ENCODE data around the gene FRY. TPM values are rescaled to one million over a fixed set of nuclear protein-coding genes. Genes with fewer than 3 reads are reported as not detected.
A peak's percentile ranks its signal among the peaks of the same experiment; 100 is the strongest.

FRY gene
- total RNA-seq, 1 donor from 2014 or later = 153 TPM

DNA sequence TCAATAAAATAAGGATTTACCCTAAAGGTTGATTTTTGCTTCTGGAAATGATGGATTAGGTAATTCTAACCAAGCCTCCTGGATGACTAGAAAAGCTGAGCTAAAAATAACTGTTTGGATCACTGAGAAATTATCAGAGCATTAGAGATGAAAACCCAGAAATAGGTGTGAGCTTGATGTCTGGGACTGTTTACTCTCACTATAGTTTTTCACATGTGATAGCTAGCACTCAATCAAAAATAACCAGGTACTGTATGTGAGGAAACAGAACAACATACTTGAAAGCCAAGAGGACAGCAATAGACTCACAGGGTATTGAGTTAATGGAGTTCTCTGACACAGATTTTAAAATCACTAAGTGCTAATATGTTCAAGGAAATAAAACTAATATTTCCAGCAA is 274.1 kb downstream of the FRY start:
- ATAC-seq (peak; percentile 76), DNase-seq (no peak)
- intact Hi-C loops (cut with micrococcal nuclease) = loop anchor here (10.0 kb wide), 2 partner anchors 61 to 281 kb away; no protein-coding TSS in a partner anchor

DNA sequence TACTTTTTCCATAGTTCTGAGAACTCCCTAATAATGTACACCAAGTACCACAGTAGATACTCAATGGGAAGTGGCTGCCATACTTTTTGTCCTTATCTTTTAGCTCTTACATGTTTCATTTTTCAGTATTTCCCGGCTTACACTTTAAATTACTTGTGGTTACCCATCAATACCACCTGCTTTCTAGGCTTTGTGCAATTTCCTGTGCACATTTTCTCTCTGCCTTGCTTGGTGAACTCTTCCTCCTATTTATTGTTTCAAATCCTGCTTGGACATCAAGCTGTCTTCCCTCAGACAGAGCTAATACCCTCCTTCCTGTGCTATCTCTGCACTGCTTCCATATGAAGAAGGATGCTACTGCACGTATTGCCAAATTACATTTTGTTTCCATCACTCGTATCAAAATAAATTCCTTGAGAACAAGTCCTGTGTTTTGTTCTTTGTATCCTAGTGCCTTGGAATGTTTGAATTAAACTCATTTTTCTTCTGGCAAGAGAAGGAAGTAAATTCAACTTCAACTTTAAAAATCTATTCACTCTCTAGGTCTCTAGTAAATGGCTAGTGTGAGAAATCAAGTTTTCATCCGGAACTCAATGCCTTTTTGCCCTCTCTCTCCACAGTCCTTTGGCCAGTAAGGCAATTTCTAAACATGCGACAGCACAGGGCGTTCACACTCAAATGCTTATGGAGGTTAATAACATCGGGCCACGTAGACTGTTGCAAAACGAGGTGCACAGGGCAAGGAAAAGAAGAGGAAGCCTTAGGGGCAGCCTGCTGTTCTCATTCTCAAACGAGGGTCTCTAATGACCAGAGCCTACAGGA is 277.9 kb downstream of the FRY start:
- intact Hi-C loops (cut with micrococcal nuclease) = loop anchor here (10.0 kb wide), 3 partner anchors 65 to 485 kb away; no protein-coding TSS in a partner anchor
- ATAC-seq (peak; percentile 32), DNase-seq (no peak)

DNA sequence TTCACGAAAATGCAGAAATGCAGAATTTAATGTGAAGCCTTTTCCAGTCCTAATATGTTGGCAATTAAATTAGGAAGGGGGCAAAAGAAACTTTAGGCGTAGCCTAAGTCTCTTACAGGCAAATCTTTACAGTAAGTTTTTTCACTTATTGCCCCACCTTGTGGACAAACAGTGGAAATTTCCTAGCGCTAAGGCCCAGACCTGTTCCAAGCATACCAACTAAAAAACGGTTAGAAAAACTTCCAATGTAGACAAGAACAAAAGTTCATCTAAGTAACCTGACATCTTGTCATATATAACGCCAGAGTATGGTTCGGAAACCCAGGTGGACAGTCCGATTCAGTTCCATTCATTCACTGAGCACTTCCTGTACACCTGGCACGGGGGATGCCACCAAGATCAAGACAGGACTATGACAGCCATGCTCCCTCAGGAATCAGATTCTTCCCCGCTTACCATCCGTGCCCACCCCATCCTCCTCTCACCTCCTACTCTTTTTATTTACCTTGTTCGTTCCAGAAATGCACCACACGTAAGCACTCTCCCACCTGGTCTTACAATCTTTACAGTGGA is 278.6 kb downstream of the FRY start:
- ATAC-seq (peak; percentile 68), DNase-seq (no peak)
- intact Hi-C loops (cut with micrococcal nuclease) = loop anchor here (10.0 kb wide), 1 partner anchor 485 kb away; no protein-coding TSS in a partner anchor

DNA sequence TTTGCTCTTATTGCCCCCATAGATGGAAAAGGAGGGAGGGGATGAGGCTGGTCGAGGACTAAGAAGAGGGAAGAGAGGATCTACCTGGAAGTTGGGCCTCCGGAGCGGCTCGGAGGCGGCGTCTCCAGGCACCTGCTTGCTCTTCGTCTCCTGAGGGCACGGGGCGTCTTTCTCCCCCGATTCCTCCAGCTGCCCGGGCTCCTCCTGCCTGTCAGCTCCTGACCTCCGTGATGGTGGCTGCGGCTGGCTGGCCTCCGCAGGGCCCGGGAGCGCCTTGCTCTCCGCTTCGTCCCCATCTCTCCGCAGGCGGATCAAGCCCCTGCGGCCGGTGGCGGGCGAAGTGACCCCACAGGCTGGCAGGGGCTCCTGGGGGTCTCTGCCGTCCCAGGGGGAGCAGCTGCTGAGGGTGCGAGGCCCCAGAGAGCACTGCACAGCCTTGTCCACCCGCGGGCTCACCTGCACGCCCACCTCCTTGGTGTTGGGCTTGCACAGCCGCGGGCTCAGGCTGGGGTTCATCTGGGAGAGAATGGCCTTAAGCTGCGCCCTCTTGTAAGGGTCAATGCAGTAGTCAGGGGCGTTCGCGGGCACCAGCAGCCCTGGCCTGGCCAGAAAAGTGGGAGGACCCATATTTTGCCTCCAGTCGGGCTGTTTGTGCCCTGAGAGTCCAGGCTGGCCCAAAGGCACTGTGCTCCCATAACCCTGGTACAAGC is 279.8 kb downstream of the FRY start:
- DNase-seq (no peak), ATAC-seq (no peak)
- intact Hi-C loops (cut with micrococcal nuclease) = loop anchor here (10.0 kb wide), 1 partner anchor 487 kb away; no protein-coding TSS in a partner anchor

DNA sequence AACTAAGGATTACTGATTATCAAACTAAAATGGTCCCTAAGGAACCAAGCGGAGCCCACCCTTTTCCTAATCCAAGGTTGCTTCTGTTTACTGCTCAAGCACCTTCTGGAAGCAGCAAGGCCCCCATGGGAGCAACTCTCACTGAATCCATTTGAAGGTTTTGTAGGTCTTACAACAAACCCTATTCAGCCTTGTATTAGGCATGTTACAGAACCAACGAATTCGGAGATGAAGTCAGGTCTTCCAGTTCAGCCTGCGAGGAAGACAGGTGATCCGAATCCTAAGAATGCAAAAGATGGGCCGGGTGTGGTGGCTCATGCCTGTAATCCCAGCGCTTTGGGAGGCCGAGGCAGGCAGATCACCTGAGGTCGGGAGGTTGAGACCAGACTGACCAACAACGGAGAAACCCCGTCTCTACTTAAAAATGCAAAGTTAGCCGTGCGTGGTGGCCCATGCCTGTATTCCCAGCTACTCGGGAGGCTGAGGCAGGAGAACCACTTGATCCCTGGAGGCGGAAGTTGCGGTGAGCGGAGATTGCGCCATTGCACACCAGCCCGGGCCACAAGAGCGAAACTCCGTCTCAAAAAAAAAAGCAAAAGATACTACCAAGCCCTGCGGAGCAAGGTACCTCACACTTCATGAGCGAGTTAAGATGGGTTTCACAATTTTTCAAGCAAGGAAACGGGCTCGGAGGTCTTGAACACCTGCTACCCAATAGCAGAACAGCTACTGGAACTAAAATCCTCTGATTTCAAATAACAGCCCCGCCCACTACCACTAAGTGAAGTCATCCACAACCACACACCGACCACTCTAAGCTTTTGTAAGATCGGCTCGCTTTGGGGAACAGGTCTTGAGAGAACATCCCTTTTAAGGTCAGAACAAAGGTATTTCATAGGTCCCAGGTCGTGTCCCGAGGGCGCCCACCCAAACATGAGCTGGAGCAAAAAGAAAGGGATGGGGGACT is 283.0 kb downstream of the FRY start:
- intact Hi-C loops (cut with micrococcal nuclease) = loop anchor here (10.0 kb wide), 1 partner anchor 490 kb away; no protein-coding TSS in a partner anchor
- DNase-seq = peak; percentile 68
- ATAC-seq = peak; percentile 46

DNA sequence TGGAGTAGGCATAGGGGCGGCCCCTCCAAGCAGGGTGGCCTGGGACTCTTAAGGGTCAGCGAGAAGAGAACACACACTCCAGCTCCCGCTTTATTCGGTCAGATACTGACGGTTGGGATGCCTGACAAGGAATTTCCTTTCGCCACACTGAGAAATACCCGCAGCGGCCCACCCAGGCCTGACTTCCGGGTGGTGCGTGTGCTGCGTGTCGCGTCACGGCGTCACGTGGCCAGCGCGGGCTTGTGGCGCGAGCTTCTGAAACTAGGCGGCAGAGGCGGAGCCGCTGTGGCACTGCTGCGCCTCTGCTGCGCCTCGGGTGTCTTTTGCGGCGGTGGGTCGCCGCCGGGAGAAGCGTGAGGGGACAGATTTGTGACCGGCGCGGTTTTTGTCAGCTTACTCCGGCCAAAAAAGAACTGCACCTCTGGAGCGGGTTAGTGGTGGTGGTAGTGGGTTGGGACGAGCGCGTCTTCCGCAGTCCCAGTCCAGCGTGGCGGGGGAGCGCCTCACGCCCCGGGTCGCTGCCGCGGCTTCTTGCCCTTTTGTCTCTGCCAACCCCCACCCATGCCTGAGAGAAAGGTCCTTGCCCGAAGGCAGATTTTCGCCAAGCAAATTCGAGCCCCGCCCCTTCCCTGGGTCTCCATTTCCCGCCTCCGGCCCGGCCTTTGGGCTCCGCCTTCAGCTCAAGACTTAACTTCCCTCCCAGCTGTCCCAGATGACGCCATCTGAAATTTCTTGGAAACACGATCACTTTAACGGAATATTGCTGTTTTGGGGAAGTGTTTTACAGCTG is 283.9 kb downstream of the FRY start, which contains the start of the genes BRCA2 and ZAR1L:
TSS of gene BRCA2 (plus strand) at position 271 of the 790 bp plus-strand sequence. CDS start 953 bp downstream, outside the sequence.
TSS of gene ZAR1L (minus strand) at position 126 of the 790 bp plus-strand sequence. CDS start 3,438 bp downstream, outside the sequence.
- ATAC-seq (peak; percentile 98), DNase-seq (peak; percentile 96)
- intact Hi-C loops (cut with micrococcal nuclease) = loop anchor here (10.0 kb wide), 1 partner anchor 491 kb away; no protein-coding TSS in a partner anchor

DNA sequence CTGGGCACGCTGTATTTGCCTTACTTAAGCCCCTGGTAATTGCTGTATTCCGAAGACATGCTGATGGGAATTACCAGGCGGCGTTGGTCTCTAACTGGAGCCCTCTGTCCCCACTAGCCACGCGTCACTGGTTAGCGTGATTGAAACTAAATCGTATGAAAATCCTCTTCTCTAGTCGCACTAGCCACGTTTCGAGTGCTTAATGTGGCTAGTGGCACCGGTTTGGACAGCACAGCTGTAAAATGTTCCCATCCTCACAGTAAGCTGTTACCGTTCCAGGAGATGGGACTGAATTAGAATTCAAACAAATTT is 284.4 kb downstream of the FRY start:
- DNase-seq = peak; percentile 38
- intact Hi-C loops (cut with micrococcal nuclease) = loop anchor here (10.0 kb wide), 1 partner anchor 491 kb away; no protein-coding TSS in a partner anchor
- no peak for ATAC-seq

DNA sequence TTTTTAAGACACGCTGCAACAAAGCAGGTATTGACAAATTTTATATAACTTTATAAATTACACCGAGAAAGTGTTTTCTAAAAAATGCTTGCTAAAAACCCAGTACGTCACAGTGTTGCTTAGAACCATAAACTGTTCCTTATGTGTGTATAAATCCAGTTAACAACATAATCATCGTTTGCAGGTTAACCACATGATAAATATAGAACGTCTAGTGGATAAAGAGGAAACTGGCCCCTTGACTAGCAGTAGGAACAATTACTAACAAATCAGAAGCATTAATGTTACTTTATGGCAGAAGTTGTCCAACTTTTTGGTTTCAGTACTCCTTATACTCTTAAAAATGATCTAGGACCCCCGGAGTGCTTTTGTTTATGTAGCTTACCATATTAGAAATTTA is 284.9 kb downstream of the FRY start:
- DNase-seq (no peak), ATAC-seq (no peak)
- intact Hi-C loops (cut with micrococcal nuclease) = loop anchor here (10.0 kb wide), 1 partner anchor 492 kb away; no protein-coding TSS in a partner anchor

DNA sequence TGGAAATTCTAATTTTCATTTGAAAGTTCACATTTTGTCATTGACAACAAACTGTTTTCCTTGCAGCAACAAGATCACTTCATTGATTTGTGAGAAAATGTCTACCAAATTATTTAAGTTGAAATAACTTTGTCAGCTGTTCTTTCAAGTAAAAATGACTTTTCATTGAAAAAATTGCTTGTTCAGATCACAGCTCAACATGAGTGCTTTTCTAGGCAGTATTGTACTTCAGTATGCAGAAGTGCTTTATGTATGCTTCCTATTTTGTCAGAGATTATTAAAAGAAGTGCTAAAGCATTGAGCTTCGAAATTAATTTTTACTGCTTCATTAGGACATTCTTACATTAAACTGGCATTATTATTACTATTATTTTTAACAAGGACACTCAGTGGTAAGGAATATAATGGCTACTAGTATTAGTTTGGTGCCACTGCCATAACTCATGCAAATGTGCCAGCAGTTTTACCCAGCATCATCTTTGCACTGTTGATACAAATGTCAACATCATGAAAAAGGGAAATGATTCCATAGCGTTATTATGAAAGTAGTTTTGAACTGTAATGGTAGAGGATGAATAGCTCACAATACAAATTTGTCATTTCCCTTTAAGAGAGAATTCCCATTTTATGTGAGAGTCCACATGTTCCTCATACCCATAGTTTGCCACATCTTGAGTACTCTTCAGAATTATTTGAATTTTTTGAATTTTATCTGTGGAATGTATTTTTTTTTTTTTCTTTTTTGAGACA is 286.3 kb downstream of the FRY start:
- intact Hi-C loops (cut with micrococcal nuclease) = loop anchor here (10.0 kb wide), 1 partner anchor 493 kb away; no protein-coding TSS in a partner anchor
- DNase-seq (no peak), ATAC-seq (no peak)

DNA sequence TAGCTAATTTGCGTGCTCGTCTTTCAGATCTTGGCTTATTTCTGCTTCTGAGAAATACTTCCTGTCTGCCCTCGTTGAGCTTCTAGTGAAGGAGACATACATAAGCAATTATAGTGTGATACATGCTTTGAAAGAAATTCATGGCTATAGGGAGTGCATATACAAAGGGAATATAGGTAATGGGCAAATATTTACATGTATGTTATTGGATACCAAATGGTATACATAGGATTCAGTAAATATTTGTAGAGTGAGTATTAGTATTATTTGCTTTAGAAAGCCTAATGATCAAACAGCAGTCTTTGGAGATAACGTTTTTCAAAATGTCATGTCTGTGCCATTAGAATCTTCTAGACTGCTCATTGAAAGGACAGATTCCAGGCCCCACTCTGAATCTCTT is 289.0 kb downstream of the FRY start:
- intact Hi-C loops (cut with micrococcal nuclease) = no loop called here
- DNase-seq (no peak), ATAC-seq (no peak)

DNA sequence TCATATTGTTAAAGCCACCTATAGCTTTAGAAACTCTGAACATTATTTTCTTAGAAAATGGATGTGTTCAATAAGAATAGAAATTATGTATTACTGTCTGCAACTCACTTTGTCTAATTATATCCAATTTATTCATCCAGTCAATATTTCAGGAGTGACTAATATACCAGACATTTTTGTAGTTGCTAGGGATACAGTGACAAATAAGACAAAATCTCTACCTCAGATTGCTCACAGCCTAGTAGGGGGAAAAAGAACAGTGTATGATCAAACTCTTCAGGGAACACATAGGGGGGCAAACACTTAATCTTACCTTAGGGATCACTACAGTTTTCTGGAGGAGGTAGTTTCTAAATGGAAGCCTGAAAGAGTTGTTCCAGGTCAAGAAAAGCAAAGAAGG is 292.3 kb downstream of the FRY start:
- ATAC-seq = no peak
- intact Hi-C loops (cut with micrococcal nuclease) = no loop called here
- DNase-seq = no peak

DNA sequence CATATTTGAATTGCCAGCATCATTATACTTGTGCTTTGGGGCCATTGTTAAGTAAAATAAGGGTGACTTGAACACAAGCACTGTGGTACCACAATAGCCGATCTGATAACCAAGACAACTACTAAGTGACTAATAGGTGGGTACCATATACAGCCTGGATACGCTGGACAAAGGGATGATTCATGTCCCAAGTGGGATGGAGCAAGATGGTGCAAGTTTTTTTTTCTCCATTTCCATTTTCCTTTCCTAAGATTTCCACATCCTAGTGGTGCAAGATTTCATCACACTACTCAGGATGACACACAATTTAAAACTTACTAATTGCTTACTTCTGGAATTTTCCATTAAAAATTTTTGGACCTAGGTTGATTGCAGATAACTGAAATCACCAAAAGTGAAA is 298.9 kb downstream of the FRY start:
- intact Hi-C loops (cut with micrococcal nuclease) = no loop called here
- DNase-seq = no peak
- ATAC-seq = no peak

DNA sequence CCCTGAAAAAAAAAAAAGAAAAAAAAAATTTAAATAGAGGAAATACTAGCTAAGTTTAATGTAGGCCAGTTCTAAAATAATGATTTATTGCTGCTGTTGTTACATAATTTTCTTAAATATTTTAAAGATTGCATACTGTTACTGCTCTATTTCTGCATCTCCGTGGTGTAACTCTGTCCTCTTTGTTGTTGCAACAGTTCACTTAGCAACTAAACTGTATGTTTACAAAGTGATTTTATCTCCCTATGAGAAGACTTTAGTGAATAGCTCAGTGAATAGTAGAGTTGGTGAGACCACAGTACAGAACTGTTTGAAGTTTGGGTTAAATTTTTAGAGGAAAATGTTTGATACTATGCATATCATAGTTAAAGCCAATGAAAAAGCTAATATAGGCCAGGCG is 303.1 kb downstream of the FRY start:
- no peak for DNase-seq
- intact Hi-C loops (cut with micrococcal nuclease) = no loop called here
- ATAC-seq = no peak

DNA sequence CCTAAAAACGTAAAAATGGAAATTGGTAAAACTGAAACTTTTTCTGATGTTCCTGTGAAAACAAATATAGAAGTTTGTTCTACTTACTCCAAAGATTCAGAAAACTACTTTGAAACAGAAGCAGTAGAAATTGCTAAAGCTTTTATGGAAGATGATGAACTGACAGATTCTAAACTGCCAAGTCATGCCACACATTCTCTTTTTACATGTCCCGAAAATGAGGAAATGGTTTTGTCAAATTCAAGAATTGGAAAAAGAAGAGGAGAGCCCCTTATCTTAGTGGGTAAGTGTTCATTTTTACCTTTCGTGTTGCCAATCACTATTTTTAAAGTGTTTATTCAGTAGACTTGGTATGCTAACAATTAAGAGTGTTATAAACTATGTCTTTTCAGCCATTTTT is 309.3 kb downstream of the FRY start:
- ATAC-seq = no peak
- no peak for DNase-seq
- intact Hi-C loops (cut with micrococcal nuclease) = no loop called here

DNA sequence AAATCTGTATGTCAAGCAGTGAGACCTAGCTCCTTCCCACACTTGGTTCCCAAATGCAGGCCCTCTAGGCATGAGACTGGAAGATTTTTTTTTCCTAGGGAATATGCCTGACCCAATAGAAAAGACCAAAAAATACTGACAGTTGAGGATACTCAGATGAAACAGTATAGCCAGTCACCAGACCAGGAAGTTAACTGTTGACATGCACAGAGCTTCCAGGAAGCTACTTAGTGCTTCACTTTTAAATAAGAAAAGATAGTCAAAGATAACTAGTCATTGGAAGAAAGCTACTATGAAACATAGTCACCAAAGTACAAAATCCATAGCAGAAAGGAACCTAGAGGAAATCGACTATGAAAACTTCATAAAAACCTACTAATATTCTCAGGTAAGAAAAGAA is 316.1 kb downstream of the FRY start:
- ATAC-seq (no peak), DNase-seq (no peak)
- intact Hi-C loops (cut with micrococcal nuclease) = no loop called here

Data from left ventricle myocardium superior (tissue), 1 donor.